HG03097 (cell line): ENCODE measurements around the gene PROM2.

Experiments
- ATAC-seq: cut with Tn5 transposase; IDR thresholded peaks from one replicate; pipeline ENCODE4 v1.9.1; 2021; ENCODE audit not compliant: unreplicated experiment, low FRiP score

Gene PROM2

DNA sequence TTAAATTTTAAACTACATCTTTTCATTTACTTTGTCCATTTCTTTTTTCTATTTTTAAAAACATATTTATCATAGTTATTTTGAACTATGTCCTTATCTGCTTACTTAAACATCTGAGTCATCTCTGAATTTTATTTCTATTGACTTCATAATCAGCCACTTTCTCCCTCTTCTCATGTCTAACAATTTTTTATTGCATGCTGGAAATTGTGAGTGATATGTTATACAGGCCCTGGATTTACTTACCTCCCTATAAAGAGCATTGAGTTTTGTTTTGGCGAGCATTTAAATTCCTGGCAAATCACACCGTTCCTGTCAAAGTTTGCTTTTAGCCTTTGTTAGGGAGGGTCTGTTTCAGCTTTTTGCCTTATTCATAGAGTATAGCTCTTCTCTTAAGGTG is 62.2 kb downstream of the PROM2 start:
- no peak for ATAC-seq

DNA sequence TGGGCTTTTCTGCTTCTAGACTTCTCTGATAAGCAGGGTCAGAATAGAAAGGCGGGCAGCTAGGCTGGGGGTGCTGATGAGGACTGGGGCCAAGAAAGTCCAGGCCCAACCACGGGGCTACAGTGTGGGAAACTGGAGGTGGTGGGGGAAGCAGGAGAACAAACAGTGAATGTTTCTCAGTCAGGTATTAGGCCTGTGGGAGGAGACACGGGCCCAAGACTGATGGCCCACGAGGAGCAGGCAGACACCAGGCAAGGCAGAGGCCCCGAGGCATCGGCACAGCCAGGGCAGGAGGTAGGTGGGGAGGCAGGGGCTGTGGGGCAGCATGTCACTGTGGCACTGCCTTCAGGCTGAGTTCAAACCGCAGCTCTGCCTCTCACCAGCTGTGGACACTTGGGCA is 63.6 kb downstream of the PROM2 start:
- no peak for ATAC-seq
